COLO668 (cell line): Measurements from ENCODE around the gene SLC6A16.
"Not testable (repeated sequence)": the region's sequence is repeated elsewhere in the genome, so short reads cannot be mapped to it uniquely, and the experiment has no call there.

Source experiments
- DNase-seq: peaks from one replicate; lab custom pipeline; 2025; ENCODE audit not compliant: unreplicated experiment; lab: John Stamatoyannopoulos, UW

The SLC6A16 gene

GRCh38 chr19:49324801-49325576 lies at the start of gene SLC6A16:
Gene SLC6A16, minus strand, starts transcription at chr19:49325191. Its CDS starts 13,844 bp downstream, at chr19:49311347.
- DNase-seq, result no peak

DNA sequence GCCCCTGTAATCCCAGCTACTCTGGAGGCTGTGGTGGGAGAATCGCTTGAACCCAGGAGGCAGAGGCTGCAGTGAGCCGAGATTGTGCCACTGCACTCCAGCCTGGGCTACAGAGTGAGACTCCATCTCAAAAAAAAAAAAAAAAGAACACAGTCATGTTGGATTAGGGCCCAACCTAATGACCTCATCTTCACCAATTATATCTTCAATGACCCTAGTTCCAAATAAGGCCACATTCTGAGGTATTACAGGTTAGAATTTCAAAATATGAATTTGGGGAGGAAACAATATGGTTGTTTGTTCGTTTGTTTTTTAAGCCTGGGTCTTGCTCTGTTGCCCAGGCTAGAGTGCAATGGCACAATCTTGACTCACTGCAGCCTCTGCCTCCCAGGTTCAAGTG lies 48.2 kb upstream of the SLC6A16 start:
- DNase-seq, result not testable (repeated sequence)

DNA sequence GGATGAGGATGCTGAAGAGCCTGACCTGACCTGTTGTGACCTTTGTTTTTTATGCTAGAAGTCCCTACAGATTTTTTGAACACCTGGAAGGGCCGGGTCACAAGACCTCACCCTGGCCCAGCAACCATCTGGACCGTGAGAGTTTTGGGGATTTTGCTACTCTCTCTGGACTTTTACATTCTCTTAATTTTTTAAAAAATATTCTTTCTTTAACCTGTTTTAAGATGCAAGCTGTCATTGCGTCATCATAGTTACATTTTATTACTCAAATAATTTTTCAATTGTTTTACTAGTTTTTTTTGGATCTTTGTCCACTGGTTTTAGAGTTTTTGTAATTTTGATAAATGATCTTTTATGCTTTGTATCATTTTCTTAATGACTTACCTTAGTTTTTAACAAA lies 46.2 kb upstream of the SLC6A16 start:
- no peak for DNase-seq

DNA sequence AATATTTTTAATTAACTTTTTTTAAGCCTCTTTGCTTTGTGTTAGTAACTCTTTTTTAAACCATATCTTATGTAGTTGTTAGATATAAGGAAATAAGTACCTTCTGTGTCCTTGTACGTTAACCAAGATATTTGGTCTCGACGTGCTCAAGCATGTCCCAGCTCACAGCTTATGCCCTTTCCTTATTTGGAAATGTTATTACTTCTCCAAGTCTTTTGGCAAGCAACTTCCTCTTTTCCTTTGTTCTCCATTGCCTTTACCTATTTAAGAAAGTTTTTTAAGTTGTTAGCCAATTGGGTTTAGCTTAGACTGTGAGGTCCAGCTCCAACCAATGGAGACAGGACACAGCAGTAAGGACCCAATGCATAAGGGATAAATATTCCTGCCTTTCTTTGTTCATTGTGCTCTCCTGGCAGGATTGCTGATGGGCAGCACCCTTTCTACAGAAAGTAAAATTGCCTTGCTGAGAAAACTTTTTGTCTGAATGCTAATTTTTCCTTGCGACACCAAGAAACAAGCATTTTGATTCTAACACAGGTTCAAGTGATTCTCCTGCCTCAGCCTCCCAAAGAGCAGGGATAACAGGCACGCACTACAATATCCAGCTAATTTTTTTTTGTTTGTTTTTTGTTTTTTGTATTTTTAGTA lies 43.8 kb upstream of the SLC6A16 start:
- no peak for DNase-seq

- no peak for DNase-seq
These were observed 41.1 kb upstream of the SLC6A16 start for GRCh38 chr19:49366110-49366509.

DNA sequence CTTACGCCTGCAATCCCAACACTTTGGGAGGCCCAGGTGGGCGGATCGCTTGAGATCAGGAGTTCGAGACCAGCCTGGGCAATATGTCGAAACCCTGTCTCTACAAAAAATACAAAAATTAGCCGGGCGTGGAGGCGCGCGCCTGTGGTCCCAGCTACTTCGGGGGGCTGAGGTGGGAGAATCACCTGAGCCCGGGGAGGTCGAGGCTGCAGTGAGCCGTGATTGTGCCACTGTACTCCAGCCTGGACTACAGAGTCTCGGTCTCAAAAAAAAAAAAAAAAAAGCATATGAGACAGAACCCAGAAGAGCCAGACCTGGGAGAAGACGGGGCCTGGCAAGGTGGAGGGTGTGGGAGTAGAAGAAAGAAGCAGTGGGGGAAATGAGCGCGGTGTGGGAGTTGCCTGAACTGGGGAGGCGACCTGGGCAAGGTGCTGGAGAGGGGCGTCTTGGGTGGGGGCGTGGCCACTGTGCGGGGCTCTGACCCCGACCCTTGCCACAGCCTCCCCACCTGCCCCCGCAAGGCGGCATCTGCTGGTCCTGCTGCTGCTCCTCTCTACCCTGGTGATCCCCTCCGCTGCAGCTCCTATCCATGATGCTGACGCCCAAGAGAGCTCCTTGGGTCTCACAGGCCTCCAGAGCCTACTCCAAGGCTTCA lies 39.2 kb upstream of the SLC6A16 start:
- DNase-seq, result no peak

GRCh38 chr19:49363268-49364082 lies 38.5 kb upstream of the SLC6A16 start, which contains the start of gene DKKL1:
Gene DKKL1, plus strand, starts transcription at chr19:49363877. Its CDS starts 122 bp downstream, at chr19:49363999.
- peak; percentile 8 for DNase-seq

DNA sequence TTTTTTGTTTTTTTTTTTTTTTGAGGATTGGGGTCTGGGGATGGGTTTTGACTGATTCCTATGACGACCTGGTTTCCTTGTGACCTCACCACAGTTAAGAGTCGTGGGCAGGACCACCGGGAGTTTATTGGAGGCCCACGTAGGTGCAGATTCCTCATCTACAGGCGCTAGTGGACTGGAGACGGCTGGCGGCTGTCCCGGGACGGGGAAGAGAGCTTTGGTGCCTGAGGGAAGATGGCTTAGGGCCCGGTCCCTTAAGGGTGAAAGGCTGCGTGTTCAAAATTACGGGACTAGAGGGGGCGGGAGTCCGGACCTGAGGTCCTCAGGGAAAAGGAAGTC lies 37.9 kb upstream of the SLC6A16 start:
- DNase-seq, result no peak

GRCh38 chr19:49362048-49362928 lies 37.3 kb upstream of the SLC6A16 start, which contains the start of gene TEAD2:
Gene TEAD2, minus strand, starts transcription at chr19:49362416. Its CDS starts 2,341 bp downstream, at chr19:49360075.
- no peak for DNase-seq

DNA sequence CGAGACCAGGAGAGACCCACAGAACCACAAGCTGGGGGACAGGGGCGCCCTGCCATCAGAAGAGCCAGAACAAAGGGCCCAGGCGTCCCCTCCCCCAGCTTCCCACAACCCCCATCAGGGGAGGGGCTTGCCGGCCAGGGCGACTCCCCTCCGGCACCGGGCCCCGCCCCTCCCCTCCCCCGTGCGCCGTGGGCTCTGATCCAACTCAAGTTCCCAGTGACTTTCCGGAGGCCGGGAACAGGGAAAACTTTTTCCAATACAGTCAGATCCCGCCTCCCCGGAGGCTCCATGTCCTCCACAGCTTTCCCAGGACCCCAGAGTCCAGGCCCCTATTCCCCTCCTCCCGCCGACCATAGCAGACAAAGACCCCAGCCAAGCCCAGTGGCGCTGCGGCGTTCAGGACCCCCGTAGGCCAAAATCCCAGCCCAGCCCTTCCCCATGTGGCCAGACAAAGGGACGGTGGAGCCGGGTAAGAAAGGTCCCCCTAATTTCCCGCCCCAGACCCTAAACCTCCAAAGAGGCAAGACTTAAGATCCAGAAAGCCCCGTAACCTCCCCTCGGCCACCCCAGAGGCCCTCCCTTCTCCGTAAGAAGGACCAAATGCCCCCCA lies 36.6 kb upstream of the SLC6A16 start:
- DNase-seq, result no peak

- no peak for DNase-seq
These were observed 35.1 kb upstream of the SLC6A16 start for GRCh38 chr19:49359851-49360820.

GRCh38 chr19:49357186-49357585 lies 32.2 kb upstream of the SLC6A16 start:
- DNase-seq, result no peak

GRCh38 chr19:49356382-49356781 lies 31.4 kb upstream of the SLC6A16 start:
- no peak for DNase-seq

GRCh38 chr19:49355909-49356353 lies 30.9 kb upstream of the SLC6A16 start:
- no peak for DNase-seq

GRCh38 chr19:49349567-49349966 lies 24.6 kb upstream of the SLC6A16 start:
- DNase-seq, result no peak

GRCh38 chr19:49348305-49349189 lies 23.6 kb upstream of the SLC6A16 start:
- no peak for DNase-seq

GRCh38 chr19:49347835-49348234 lies 22.8 kb upstream of the SLC6A16 start:
- no peak for DNase-seq
